GM12891 (cell line): Measurements from ENCODE around the gene ENHO.

Experiments
- POLR2A ChIP-seq: IDR thresholded peaks from 2 replicates; pipeline ENCODE4 v1.6.1; 2011; ENCODE audit warnings: low read depth, low read length, control low read depth
- POLR2AphosphoS5 ChIP-seq: IDR thresholded peaks from 2 replicates; pipeline ENCODE4 v1.6.1; 2011; ENCODE audit warnings: low read depth, low read length, control low read depth
- SPI1 ChIP-seq: IDR thresholded peaks from 2 replicates; pipeline ENCODE4 v1.6.1; 2011; ENCODE audit warnings: low read depth, low read length, control low read depth
- TAF1 ChIP-seq: IDR thresholded peaks from 2 replicates; pipeline ENCODE4 v1.6.1; 2011; ENCODE audit warnings: low read depth, low read length, control low read depth

- TF ChIP-seq POLR2A (no peak), POLR2AphosphoS5 (no peak), SPI1 (no peak), TAF1 (no peak)
Measured at GRCh38 chr9:34503406-34503805, 19.4 kb downstream of the ENHO start.
